PC-3 (cell line): Measurements from ENCODE around the gene CASZ1. TPM values are rescaled to one million over a fixed set of nuclear protein-coding genes. Genes with fewer than 3 reads are reported as not detected.

Source experiments
- ATAC-seq: fragments of 200-7000 bp; cut with Tn5 transposase; 2 replicates; pipeline ENCODE4 v1.9.1; 2020; ENCODE audit warnings: mild to moderate bottlenecking, moderate library complexity
- BruUV-seq: library from RNA; stranded (reverse); fragments of 400-500 nt; replicated peaks from 2 replicates; lab custom pipeline; 2021; lab: Mats Ljungman, UMichigan
- CTCF ChIA-PET: fragments of 300-600 bp; sonication (Branson Sonifier 250); formaldehyde crosslinking; loops from one replicate; lab custom pipeline; 2022; ENCODE audit warnings: antibody characterized with exemption; lab: Charles Lee
- POLR2A ChIA-PET: fragments of 300-600 bp; sonication (Branson Sonifier 250); formaldehyde crosslinking; loops from one replicate; lab custom pipeline; 2022; ENCODE audit warnings: antibody characterized with exemption; ENCODE audit not compliant: unreplicated experiment; lab: Charles Lee
- DNase-seq: peaks from one replicate; pipeline ENCODE4 v3.0.0-alpha.2; 2015
- H2AFZ ChIP-seq: fragments of 300-600 bp; sonication (generic); 2 replicates; pipeline ENCODE4 v1.6.0; 2016; ENCODE audit warnings: antibody characterized with exemption, low read length
- H3F3A ChIP-seq: fragments of 300-600 bp; sonication (generic); one replicate; pipeline ENCODE4 v1.6.0; 2017; ENCODE audit warnings: antibody characterized with exemption, low read length, control low read depth, mild to moderate bottlenecking; ENCODE audit not compliant: unreplicated experiment
- H3K27ac ChIP-seq: fragments of 300-600 bp; sonication (generic); 2 replicates; pipeline ENCODE4 v1.5.1; 2016; ENCODE audit warnings: mild to moderate bottlenecking, low read length
- H3K27me3 ChIP-seq: fragments of 300-600 bp; sonication (generic); 2 replicates; pipeline ENCODE4 v1.6.1; 2016; ENCODE audit warnings: low read length, mixed read lengths
- H3K36me3 ChIP-seq: fragments of 300-600 bp; sonication (generic); 2 replicates; pipeline ENCODE4 v1.6.1; 2016; ENCODE audit warnings: low read depth, mixed run types, low read length, mixed read lengths
- H3K4me1 ChIP-seq: fragments of 300-600 bp; sonication (generic); 2 replicates; pipeline ENCODE4 v1.5.1; 2016; ENCODE audit warnings: low read length; ENCODE audit not compliant: insufficient read depth
- H3K4me2 ChIP-seq: fragments of 300-600 bp; sonication (generic); 2 replicates; pipeline ENCODE4 v1.6.0; 2016; ENCODE audit warnings: low read length
- H3K4me3 ChIP-seq: fragments of 300-600 bp; sonication (generic); 2 replicates; pipeline ENCODE4 v1.5.1; 2016; ENCODE audit warnings: mild to moderate bottlenecking, low read length, mixed read lengths
- H3K79me2 ChIP-seq: fragments of 300-600 bp; sonication (generic); 2 replicates; pipeline ENCODE4 v1.6.1; 2017; ENCODE audit warnings: low read length, mixed read lengths
- H3K9ac ChIP-seq: fragments of 300-600 bp; sonication (generic); 2 replicates; pipeline ENCODE4 v1.6.0; 2016; ENCODE audit warnings: mild to moderate bottlenecking, low read length
- H3K9me2 ChIP-seq: fragments of 300-600 bp; sonication (generic); replicated peaks from 2 replicates; pipeline ENCODE4 v1.6.1; 2016; ENCODE audit warnings: mixed run types, low read length, mixed read lengths
- H3K9me3 ChIP-seq: fragments of 300-600 bp; sonication (generic); 2 replicates; pipeline ENCODE4 v1.6.1; 2016; ENCODE audit warnings: low read length, mixed read lengths
- H4K20me1 ChIP-seq: fragments of 300-600 bp; sonication (generic); 2 replicates; pipeline ENCODE4 v1.6.1; 2016; ENCODE audit warnings: low read length, mixed read lengths
- CTCF ChIP-seq: fragments of 300-600 bp; sonication (generic); conservative IDR thresholded peaks from 2 replicates; pipeline ENCODE4 v1.5.1; 2017; ENCODE audit warnings: antibody characterized with exemption, low read depth, mild to moderate bottlenecking, low read length
- EZH2 ChIP-seq: fragments of 300-600 bp; sonication (generic); IDR thresholded peaks from one replicate; pipeline ENCODE4 v1.6.1; 2017; ENCODE audit warnings: antibody characterized with exemption, mild to moderate bottlenecking, low read length; ENCODE audit not compliant: unreplicated experiment
- EZH2phosphoT487 ChIP-seq: fragments of 300-600 bp; sonication (generic); IDR thresholded peaks from 2 replicates; pipeline ENCODE4 v1.6.1; 2018; ENCODE audit warnings: mild to moderate bottlenecking, antibody characterized with exemption, low read length, borderline replicate concordance
- intact Hi-C: fragments of 100-400 bp; cut with micrococcal nuclease; formaldehyde crosslinking; loops from 2 replicates; pipeline ENCODE4 v1.9.0; 2023
- total RNA-seq: library from RNA; depleted of rRNA; stranded (reverse); fragments of >200 nt; gene quantifications from 2 replicates; pipeline ENCODE4 v1.2.3, GENCODE V29; 2014

The CASZ1 gene
- total RNA-seq, 1 experiment from 2014 or later = 12.8 TPM

- Histone ChIP-seq H3K27ac (no peak overlapping the region), H3K4me1 (peaks cover 8% of the 10 kb centered on the region; the same call in 1 of the 2 replicates), H3F3A (no peaks in the 10 kb centered on the region), H2AFZ (no peak overlapping the region), H3K36me3 (no peaks in the 10 kb centered on the region), H3K79me2 (no peaks in the 10 kb centered on the region), H3K9me3 (no peaks in the 10 kb centered on the region), H3K9ac (no peak overlapping the region), H4K20me1 (no peaks in the 10 kb centered on the region), H3K4me2 (no peak overlapping the region), H3K4me3 (no peak overlapping the region), H3K27me3 (no peaks in the 10 kb centered on the region), H3K9me2 (no peaks in the 10 kb centered on the region)
- ChIA-PET POLR2A (no interaction called here), CTCF (no interaction called here)
- intact Hi-C loops = no loop called here
- TF ChIP-seq CTCF (no peak), EZH2phosphoT487 (no peak), EZH2 (no peak)
- no peak for DNase-seq
- no peak for ATAC-seq
- no TSS peak for BruUV-seq
These were observed 32.8 kb upstream of the CASZ1 start for GRCh38 chr1:10829067-10829818.

DNA sequence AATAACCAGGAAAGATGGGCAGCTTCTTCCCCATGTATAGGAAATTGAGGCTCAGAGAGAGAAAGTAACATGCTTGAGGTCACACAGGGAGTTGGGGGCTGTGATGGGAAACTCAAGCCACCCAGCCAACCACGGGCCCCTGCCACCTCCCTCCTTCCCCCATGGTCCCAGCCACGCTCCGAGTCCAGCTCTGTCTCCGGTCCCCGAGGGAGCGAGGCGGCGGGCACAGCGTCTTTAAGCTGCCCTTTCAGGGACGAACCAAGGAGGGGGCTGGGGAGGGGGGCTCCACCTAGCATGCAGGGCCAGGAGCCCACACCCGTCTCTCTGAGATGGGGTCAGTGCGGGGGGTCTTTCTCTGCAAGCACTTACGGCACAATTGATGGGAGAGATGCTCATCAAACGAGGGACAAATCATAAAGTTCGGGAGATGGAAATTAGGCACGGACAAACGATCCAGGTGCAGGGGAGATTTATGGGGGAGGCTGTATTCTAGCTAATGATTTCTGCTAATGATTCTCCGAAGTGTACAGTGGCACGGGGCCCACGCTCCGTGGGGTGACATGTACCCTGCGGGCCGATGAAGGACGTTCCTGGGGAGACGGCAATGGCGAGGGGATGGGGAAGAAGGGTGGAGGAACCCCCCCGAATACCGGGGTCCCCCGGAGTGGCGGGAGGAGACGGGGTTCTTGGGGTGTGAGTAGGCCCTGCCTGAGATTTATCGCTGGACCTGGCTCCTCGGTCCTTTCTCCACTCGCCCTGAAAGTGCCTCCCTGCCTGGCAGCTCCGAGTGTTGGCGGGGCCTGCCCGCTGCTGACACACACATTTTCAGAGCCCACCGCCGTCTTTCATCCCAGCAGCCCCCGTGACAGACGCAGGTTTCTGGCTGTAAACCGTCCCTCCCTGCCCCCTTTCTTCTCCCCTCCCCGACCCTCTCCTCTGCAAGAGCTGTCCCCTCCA is 31.2 kb upstream of the CASZ1 start:
- H3K4me2 ChIP-seq = no peak overlapping the region
- H3K27ac ChIP-seq = no peak overlapping the region
- TF ChIP-seq EZH2 = no peak
- no peak for TF ChIP-seq EZH2phosphoT487
- no peak for TF ChIP-seq CTCF
- H3K4me3 ChIP-seq = no peak overlapping the region
- BruUV-seq = no TSS peak
- ATAC-seq = no peak
- H3K9me2 ChIP-seq = no peaks in the 10 kb centered on the region
- CTCF ChIA-PET = no interaction called here
- no peaks in the 10 kb centered on the region for H3K9me3 ChIP-seq
- POLR2A ChIA-PET = no interaction called here
- no peaks in the 10 kb centered on the region for H3K79me2 ChIP-seq
- intact Hi-C loops = no loop called here
- no peaks in the 10 kb centered on the region for H3K36me3 ChIP-seq
- no peak for DNase-seq
- H3K9ac ChIP-seq = no peak overlapping the region
- no peaks in the 10 kb centered on the region for H3K27me3 ChIP-seq
- H3K4me1 ChIP-seq = peaks cover 8% of the 10 kb centered on the region; the same call in 1 of the 2 replicates
- no peak overlapping the region for H2AFZ ChIP-seq
- H4K20me1 ChIP-seq = no peaks in the 10 kb centered on the region
- H3F3A ChIP-seq = no peaks in the 10 kb centered on the region
